ENCODE measurements around the gene SLC6A3.

The SLC6A3 gene

DNA sequence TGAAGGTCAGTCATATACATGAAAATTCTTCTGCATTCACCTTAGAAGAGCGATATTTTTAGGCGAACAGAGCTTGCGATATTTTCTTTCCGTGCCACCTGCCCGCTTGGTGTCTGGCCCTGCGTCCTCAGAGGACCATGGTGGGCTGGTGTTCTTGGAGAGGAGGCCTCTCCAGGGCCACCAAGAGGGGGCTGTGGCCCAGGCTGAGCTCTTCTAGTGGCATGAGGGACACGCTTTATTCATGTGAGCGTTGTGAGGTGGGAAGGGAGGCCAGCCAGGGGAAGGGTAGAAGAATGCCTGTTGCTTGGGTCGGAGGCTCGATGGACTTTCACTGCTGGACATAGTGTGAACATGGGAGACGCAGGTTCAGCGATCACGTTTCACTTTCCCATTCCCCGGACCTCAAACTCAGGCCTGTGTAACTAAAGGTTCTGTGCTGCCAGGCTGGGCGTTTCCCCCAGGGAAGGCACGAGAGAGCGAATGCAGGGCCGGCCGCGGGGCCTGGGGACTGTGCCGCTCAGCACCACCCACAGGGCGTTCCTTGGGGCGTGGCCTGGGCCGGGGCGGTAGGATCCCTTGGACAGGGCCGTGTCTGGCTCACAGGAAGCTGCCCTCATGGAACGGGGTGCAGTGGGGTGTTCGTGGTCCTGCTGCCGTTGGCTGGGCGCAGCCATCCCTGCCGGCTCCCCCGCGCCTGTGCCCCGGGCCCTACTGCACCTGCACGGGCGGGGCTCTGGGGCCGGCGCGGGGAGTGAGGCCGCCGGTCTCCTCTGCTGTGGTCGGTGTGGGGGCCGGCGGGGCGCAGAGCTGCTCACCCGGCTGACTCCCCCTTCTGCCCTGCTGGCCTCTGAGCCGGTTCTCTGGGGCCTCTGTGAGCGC, 59.6 kb downstream of the SLC6A3 start:
- TF ChIP-seq, protein P1, sequence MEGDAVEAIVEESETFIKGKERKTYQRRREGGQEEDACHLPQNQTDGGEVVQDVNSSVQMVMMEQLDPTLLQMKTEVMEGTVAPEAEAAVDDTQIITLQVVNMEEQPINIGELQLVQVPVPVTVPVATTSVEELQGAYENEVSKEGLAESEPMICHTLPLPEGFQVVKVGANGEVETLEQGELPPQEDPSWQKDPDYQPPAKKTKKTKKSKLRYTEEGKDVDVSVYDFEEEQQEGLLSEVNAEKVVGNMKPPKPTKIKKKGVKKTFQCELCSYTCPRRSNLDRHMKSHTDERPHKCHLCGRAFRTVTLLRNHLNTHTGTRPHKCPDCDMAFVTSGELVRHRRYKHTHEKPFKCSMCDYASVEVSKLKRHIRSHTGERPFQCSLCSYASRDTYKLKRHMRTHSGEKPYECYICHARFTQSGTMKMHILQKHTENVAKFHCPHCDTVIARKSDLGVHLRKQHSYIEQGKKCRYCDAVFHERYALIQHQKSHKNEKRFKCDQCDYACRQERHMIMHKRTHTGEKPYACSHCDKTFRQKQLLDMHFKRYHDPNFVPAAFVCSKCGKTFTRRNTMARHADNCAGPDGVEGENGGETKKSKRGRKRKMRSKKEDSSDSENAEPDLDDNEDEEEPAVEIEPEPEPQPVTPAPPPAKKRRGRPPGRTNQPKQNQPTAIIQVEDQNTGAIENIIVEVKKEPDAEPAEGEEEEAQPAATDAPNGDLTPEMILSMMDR (IDR thresholded peaks at IDR 0.05; ENCODE audit: low read depth, low read length, missing control alignments): no peak
- H3K4me3 ChIP-seq (replicated peaks; ENCODE audit: low read depth, low read length): peak overlapping the region; percentile 45
- peak; percentile 12 for DNase-seq (ENCODE audit: extremely low read depth, low read depth)

DNA sequence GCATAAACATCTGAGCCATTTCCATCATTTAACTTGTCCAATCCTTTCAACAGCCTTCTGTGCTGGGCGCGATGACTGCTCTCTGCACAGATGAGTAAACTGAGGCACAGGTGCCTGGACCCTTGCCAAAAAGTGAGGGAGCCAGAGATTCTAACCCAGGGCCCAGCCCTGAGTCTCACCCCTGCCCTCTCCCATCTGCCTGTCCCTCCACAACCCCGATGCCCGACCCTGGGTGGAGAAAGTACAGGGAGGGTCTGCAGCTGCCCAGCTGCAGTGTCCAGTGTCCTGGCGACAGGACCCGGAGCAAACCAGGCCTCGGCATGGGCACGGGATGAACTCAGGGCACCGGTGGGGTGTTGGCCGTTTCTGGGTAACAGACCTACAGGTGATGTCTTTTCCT, 60.7 kb downstream of the SLC6A3 start:
- TF ChIP-seq, protein P1 (IDR thresholded peaks at IDR 0.05; ENCODE audit: low read depth, low read length, missing control alignments): no peak
- no peak overlapping the region for H3K4me3 ChIP-seq (replicated peaks; ENCODE audit: low read depth, low read length)
- no peak for DNase-seq (ENCODE audit: extremely low read depth, low read depth)

DNA sequence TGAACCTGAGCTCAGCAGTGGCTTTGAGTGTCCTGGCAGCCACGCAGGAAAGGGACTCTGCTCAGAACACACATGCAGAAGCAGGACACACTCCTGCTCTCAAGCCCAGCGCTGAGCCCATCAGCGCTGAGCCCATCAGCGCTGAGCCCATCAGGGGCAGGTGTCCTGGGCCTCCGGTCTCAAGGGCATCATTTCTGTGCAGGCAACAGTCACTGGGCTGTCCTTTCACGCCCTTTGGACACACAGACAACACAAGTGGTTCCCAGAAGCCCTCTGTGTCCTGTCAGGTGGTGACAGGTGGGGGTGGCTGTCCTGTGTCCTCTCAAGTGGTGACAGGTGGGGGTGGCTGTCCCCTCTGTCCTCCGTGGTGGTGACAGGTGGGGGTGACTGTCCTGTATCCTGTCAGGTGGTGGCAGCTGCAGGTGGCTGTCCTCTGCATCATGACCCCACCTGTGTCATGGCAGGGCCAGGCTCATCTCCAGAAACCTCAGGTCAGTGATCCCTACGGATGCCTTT, 61.3 kb downstream of the SLC6A3 start:
- DNase-seq (ENCODE audit: extremely low read depth, low read depth): no peak
- no peak overlapping the region for H3K4me3 ChIP-seq (replicated peaks; ENCODE audit: low read depth, low read length)
- TF ChIP-seq, protein P1 (IDR thresholded peaks at IDR 0.05; ENCODE audit: low read depth, low read length, missing control alignments): no peak

DNA sequence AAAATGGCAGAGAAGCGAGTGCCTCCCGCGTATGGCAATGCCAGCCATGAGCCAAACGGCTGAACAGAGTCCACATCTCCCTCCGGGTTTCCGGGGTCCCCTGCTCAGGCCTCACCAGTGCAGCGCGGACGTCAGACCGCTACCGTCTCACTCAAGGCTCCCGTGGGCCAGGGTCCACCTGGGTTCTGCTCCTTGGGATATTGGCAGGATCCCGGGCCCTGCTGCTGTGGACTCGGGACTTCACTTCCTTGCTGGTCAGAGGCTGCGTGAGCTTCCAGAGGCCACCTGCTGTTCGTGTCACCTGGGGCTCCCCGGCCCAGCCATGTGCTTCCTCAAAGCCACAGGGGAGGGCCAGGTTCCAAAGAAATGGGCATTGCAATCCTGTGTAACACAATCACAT, 61.9 kb downstream of the SLC6A3 start:
- DNase-seq (ENCODE audit: extremely low read depth, low read depth): no peak
- no peak overlapping the region for H3K4me3 ChIP-seq (replicated peaks; ENCODE audit: low read depth, low read length)
- TF ChIP-seq, protein P1 (IDR thresholded peaks at IDR 0.05; ENCODE audit: low read depth, low read length, missing control alignments): no peak

DNA sequence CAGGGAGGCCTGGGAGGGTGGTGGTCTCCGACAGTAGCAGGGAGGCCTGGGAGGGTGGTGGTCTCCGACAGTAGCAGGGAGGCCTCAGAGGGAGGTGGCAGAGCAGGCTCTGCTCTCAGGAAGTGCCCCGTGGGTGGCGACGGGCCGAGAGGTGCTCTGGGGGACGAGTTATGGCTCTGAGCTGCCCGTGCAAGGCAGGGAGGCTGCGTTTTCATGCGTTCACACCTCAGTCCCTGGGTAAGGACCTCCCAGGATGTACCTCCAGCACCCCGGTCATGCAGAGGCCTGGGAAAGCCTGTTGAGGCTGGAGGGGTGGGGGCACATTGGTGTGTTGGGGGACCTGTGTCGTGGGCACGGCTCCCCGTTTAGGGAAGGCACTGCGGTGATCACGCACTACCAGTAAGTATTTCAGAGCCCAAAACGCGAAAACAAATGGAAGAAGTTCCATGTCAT, 63.0 kb downstream of the SLC6A3 start:
- H3K4me3 ChIP-seq (replicated peaks; ENCODE audit: low read depth, low read length): no peak overlapping the region
- no peak for DNase-seq (ENCODE audit: extremely low read depth, low read depth)
- TF ChIP-seq, protein P1 (IDR thresholded peaks at IDR 0.05; ENCODE audit: low read depth, low read length, missing control alignments): no peak

DNA sequence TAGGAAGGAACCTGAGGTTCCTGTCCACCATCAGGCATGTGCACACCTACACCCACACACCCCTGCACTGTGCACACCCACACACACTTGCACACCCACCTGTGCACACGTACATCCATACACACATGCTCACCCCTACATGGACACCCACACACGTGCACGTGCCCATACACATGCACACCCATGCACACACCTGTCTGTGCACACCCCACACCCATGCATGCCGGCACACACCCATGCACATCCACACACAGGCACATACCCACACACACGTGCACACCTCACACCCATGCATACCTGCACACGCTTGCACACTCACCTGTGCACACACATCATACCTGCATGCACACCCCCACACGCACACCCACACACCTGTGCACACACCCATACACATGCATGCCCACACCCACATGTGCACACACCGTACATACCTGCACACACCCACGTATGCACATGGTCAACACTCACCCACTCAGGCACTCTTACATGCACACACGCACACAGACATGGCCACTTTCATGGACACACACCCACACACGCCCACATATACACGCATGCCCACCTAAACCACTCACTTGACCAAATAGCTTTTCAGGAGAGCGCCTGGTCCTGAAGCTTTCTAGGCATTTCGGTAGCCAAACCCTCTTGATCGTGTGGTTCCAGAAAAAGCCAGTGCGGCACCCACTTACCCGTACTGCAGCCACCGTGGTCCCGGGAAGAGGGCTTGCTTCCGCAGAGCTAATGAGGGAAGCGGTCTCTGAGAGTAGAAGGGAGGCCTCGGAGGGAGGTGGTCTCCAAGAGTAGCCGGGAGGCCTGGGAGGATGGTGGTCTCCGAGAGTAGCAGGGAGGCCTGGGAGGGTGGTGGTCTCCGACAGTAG, 63.6 kb downstream of the SLC6A3 start:
- H3K4me3 ChIP-seq (replicated peaks; ENCODE audit: low read depth, low read length): no peak overlapping the region
- no peak for DNase-seq (ENCODE audit: extremely low read depth, low read depth)
- TF ChIP-seq, protein P1 (IDR thresholded peaks at IDR 0.05; ENCODE audit: low read depth, low read length, missing control alignments): no peak
